ENCODE measurements around the gene STRIP1.
A peak's percentile ranks its signal among the peaks of the same experiment; 100 is the strongest.

DNA sequence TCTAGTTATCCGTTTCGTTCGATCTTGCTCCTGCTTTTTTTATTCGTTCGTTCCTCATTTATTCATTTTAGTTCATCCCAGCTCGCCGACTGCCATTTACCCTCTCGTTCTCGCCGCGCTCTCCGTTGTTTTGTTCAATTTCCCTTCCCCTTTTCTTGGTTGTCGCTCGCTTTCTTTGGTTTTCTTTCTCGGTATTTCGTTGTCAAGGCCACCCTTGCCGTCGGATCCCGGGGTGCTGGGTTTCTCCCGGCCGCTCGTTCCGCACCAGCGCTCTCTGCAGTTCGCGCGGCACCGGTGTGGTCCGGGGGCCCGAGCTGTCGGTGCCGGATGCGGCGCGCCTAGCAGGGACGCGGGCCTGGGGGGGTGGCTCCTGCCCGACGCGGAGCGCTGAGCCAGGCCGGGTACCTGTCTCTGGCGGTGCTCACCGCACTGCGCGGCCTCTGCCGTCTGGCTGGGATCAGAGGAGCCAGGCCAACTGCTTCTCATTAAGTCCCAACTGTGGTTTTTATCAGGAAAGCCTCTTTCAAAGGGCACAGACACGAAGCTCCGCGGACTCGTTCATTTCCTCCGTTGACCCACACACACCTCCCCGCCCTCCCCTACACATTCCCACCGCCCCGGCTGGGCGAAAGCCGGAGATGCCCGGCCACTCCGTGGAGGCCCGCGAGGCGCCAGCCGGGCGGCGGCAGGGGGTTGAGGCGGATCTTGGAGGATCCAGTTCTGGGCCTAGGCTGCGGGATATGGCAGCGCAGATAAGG, 34.4 kb downstream of the STRIP1 start:
- TF ChIP-seq, protein P1, sequence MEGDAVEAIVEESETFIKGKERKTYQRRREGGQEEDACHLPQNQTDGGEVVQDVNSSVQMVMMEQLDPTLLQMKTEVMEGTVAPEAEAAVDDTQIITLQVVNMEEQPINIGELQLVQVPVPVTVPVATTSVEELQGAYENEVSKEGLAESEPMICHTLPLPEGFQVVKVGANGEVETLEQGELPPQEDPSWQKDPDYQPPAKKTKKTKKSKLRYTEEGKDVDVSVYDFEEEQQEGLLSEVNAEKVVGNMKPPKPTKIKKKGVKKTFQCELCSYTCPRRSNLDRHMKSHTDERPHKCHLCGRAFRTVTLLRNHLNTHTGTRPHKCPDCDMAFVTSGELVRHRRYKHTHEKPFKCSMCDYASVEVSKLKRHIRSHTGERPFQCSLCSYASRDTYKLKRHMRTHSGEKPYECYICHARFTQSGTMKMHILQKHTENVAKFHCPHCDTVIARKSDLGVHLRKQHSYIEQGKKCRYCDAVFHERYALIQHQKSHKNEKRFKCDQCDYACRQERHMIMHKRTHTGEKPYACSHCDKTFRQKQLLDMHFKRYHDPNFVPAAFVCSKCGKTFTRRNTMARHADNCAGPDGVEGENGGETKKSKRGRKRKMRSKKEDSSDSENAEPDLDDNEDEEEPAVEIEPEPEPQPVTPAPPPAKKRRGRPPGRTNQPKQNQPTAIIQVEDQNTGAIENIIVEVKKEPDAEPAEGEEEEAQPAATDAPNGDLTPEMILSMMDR (conservative IDR thresholded peaks at IDR 0.05 in 1 of 2, IDR thresholded peaks at IDR 0.05 in 1 of 2; ENCODE audit: low read depth in 1 of 2, low read length in 2 of 2): no peak
- TF ChIP-seq EZH2 (IDR thresholded peaks at IDR 0.05; ENCODE audit: low read length, missing control alignments): peak; percentile 69

All from fibroblast of lung (primary cell).